Activated B cell treated with CpG ODN at 0.5 μM for 24 hours (primary cell): Measurements from ENCODE around the gene LTA. TPM values are rescaled to one million over a fixed set of nuclear protein-coding genes. Genes with fewer than 3 reads are reported as not detected.

Experiments
- ATAC-seq: fragments of 200-7000 bp; cut with Tn5 transposase; one replicate; pipeline ENCODE4 v1.10.0; 2021; ENCODE audit warnings: low read depth, mild to moderate bottlenecking, moderate library complexity
- CTCF ChIA-PET: fragments of 350-600 bp; sonication (Branson Sonifier 250); formaldehyde crosslinking; loops from one replicate; lab custom pipeline; 2021; ENCODE audit warnings: antibody characterized with exemption; lab: Charles Lee
- POLR2A ChIA-PET: fragments of 350-600 bp; sonication (Branson Sonifier 250); formaldehyde crosslinking; loops from one replicate; lab custom pipeline; 2021; ENCODE audit warnings: antibody characterized with exemption; lab: Charles Lee
- DNase-seq: peaks from one replicate; pipeline ENCODE4 v3.0.0; 2022
- H3K27ac Mint-ChIP-seq: one replicate; pipeline ENCODE4 v1.8.0; 2020; ENCODE audit warnings: mixed read lengths
- H3K27me3 Mint-ChIP-seq: one replicate; pipeline ENCODE4 v1.8.0; 2021; ENCODE audit warnings: mixed read lengths
- H3K36me3 Mint-ChIP-seq: one replicate; pipeline ENCODE4 v1.8.0; 2021; ENCODE audit warnings: low read depth, mixed read lengths
- H3K4me1 Mint-ChIP-seq: one replicate; pipeline ENCODE4 v1.8.0; 2021; ENCODE audit warnings: mixed read lengths
- H3K4me3 Mint-ChIP-seq: one replicate; pipeline ENCODE4 v1.8.0; 2020; ENCODE audit warnings: mild to moderate bottlenecking, mixed read lengths
- H3K9me3 Mint-ChIP-seq: one replicate; pipeline ENCODE4 v1.8.0; 2020; ENCODE audit warnings: mixed read lengths
- CTCF ChIP-seq: fragments of 200-600 bp; IDR thresholded peaks from one replicate; pipeline ENCODE4 v1.8.0; 2022; ENCODE audit warnings: antibody characterized with exemption, mild to moderate bottlenecking
- intact Hi-C: fragments of 100-400 bp; cut with micrococcal nuclease; formaldehyde crosslinking; loops from one replicate; pipeline ENCODE4 v1.15.1; 2024
- total RNA-seq: library from RNA; stranded (reverse); gene quantifications from 2 replicates; pipeline ENCODE4 v1.2.3, GENCODE V29; 2022

LTA gene
- total RNA-seq, 1 donor from 2014 or later: 66.0 TPM

GRCh38 chr6:31575335-31575901 is 3.3 kb downstream of the LTA start, which contains the start of gene TNF:
Gene TNF (plus strand): TSS chr6:31575565. CDS start chr6:31575742, 177 bp downstream.
- Mint-ChIP-seq H3K4me3 (peak within 1 kb of the TSS; percentile 98), H3K9me3 (no peaks in the 10 kb centered on the region), H3K27me3 (no peaks in the 10 kb centered on the region), H3K4me1 (peaks cover 95% of the 10 kb centered on the region), H3K27ac (peak within 1 kb of the TSS; percentile 99), H3K36me3 (peaks cover 61% of the 10 kb centered on the region)
- peak; percentile 66 for DNase-seq
- ChIA-PET POLR2A (interaction anchor here (0.8 to 26.0 kb wide), 18 partner anchors 1 to 257 kb away, joined by 3 to 1155 read pairs (median 6); partner anchors contain the start of genes ABHD16A, BAG6, C6orf47 and CLIC1), CTCF (interaction anchor here (1.0 to 25.7 kb wide), 5 partner anchors 9 to 22 kb away, joined by 3 to 611 read pairs (median 33); partner anchors contain the start of genes ATP6V1G2, DDX39B, LST1 and LTB)
- intact Hi-C loops: loop anchor here (2.0 kb wide), 1 partner anchor 77 kb away; the partner anchor contains the start of gene BAG6
- no peak for TF ChIP-seq CTCF
- ATAC-seq: peak; percentile 51

GRCh38 chr6:31575952-31576685 is 4.0 kb downstream of the LTA start:
- peaks cover 91% of the 10 kb centered on the region for H3K4me1 Mint-ChIP-seq
- peak overlapping the region; percentile 98 for H3K4me3 Mint-ChIP-seq
- H3K36me3 Mint-ChIP-seq: peaks cover 65% of the 10 kb centered on the region
- intact Hi-C loops: loop anchor here (1.0 to 2.0 kb wide), 2 partner anchors 10 to 77 kb away; partner anchors contain the start of genes BAG6 and LST1
- DNase-seq: no peak
- peak overlapping the region; percentile 99 for H3K27ac Mint-ChIP-seq
- no peaks in the 10 kb centered on the region for H3K27me3 Mint-ChIP-seq
- POLR2A ChIA-PET: interaction anchor here (0.6 to 26.0 kb wide), 21 partner anchors 1 to 961 kb away, joined by 3 to 1155 read pairs (median 6); partner anchors contain the start of genes ABHD16A, ATP6V1G2, BAG6 and C6orf47
- ATAC-seq: no peak
- no peaks in the 10 kb centered on the region for H3K9me3 Mint-ChIP-seq
- no peak for TF ChIP-seq CTCF
- CTCF ChIA-PET: interaction anchor here (1.0 to 25.7 kb wide), 5 partner anchors 8 to 23 kb away, joined by 3 to 611 read pairs (median 33); partner anchors contain the start of genes ATP6V1G2, DDX39B, LST1 and LTB

- Mint-ChIP-seq H3K36me3 (peaks cover 74% of the 10 kb centered on the region), H3K4me3 (peak overlapping the region; percentile 98), H3K4me1 (peaks cover 85% of the 10 kb centered on the region), H3K9me3 (no peaks in the 10 kb centered on the region), H3K27me3 (no peaks in the 10 kb centered on the region), H3K27ac (peak overlapping the region; percentile 99)
- ChIA-PET CTCF (interaction anchor here (2.5 to 25.7 kb wide), 4 partner anchors 7 to 24 kb away, joined by 11 to 611 read pairs (median 305); partner anchors contain the start of genes ATP6V1G2, DDX39B, LST1 and LTB), POLR2A (interaction anchor here (0.6 to 26.0 kb wide), 12 partner anchors 0 to 697 kb away, joined by 3 to 1155 read pairs (median 20); partner anchors contain the start of genes ATP6V1G2, BAG6, DDX39B and LST1)
- no peak for TF ChIP-seq CTCF
- DNase-seq (no peak), ATAC-seq (no peak)
- intact Hi-C loops: loop anchor here (1.0 kb wide), 1 partner anchor 9 kb away; the partner anchor contains the start of gene LST1
Observed at GRCh38 chr6:31576897-31577578, 4.9 kb downstream of the LTA start.

- peak overlapping the region; percentile 99 for H3K27ac Mint-ChIP-seq
- ChIA-PET POLR2A (interaction anchor here (0.6 to 26.0 kb wide), 8 partner anchors 1 to 272 kb away, joined by 3 to 1155 read pairs (median 129); partner anchors contain the start of genes ATP6V1G2, BAG6, LST1 and LTA), CTCF (interaction anchor here (0.7 to 25.7 kb wide), 4 partner anchors 9 to 252 kb away, joined by 4 to 611 read pairs (median 294); partner anchors contain the start of genes ATP6V1G2, DDX39B, NCR3 and NFKBIL1)
- ATAC-seq: no peak
- no peak for DNase-seq
- intact Hi-C loops: no loop called here
- H3K4me1 Mint-ChIP-seq: peaks cover 85% of the 10 kb centered on the region
- no peaks in the 10 kb centered on the region for H3K27me3 Mint-ChIP-seq
- no peak for TF ChIP-seq CTCF
- H3K9me3 Mint-ChIP-seq: no peaks in the 10 kb centered on the region
- H3K36me3 Mint-ChIP-seq: peaks cover 71% of the 10 kb centered on the region
- peak overlapping the region; percentile 98 for H3K4me3 Mint-ChIP-seq
Observed at GRCh38 chr6:31577579-31577966, 5.5 kb downstream of the LTA start.
